Measurements from ENCODE around the gene ADD1.
"Not testable (repeated sequence)": the region's sequence is repeated elsewhere in the genome, so short reads cannot be mapped to it uniquely, and the experiment has no call there.

ADD1 gene

GRCh38 chr4:2898001-2898400 is 54.4 kb downstream of the ADD1 start:
- DNase-seq, result no peak

- no peak for DNase-seq
Measured at GRCh38 chr4:2900741-2901140, 57.1 kb downstream of the ADD1 start.

- DNase-seq, result no peak
Measured at GRCh38 chr4:2901186-2901585, 57.5 kb downstream of the ADD1 start.

GRCh38 chr4:2902126-2902525 is 58.5 kb downstream of the ADD1 start:
- DNase-seq, result peak; percentile 13

- DNase-seq, result no peak
Measured at GRCh38 chr4:2905544-2905943, 61.9 kb downstream of the ADD1 start.

- DNase-seq, result no peak
Measured at GRCh38 chr4:2906218-2906617, 62.6 kb downstream of the ADD1 start.

- DNase-seq, result no peak
Measured at GRCh38 chr4:2907226-2907625, 63.6 kb downstream of the ADD1 start.

- no peak for DNase-seq
Measured at GRCh38 chr4:2907706-2908293, 64.2 kb downstream of the ADD1 start.

GRCh38 chr4:2908686-2909085 is 65.0 kb downstream of the ADD1 start:
- no peak for DNase-seq

- no peak for DNase-seq
Measured at GRCh38 chr4:2909583-2909982, 65.9 kb downstream of the ADD1 start.

GRCh38 chr4:2910409-2910808 is 66.8 kb downstream of the ADD1 start:
- DNase-seq, result no peak

GRCh38 chr4:2911868-2912267 is 68.2 kb downstream of the ADD1 start:
- no peak for DNase-seq

- no peak for DNase-seq
Measured at GRCh38 chr4:2913168-2913567, 69.5 kb downstream of the ADD1 start.

- no peak for DNase-seq
Measured at GRCh38 chr4:2914256-2915126, 70.8 kb downstream of the ADD1 start.

- no peak for DNase-seq
Measured at GRCh38 chr4:2915789-2916188, 72.1 kb downstream of the ADD1 start.

- DNase-seq, result not testable (repeated sequence)
Measured at GRCh38 chr4:2916696-2917095, 73.1 kb downstream of the ADD1 start.

GRCh38 chr4:2918300-2918699 is 74.7 kb downstream of the ADD1 start:
- not testable (repeated sequence) for DNase-seq

- not testable (repeated sequence) for DNase-seq
Measured at GRCh38 chr4:2918714-2919113, 75.1 kb downstream of the ADD1 start.

- DNase-seq, result peak; percentile 82
Measured at GRCh38 chr4:2922453-2923101, 78.9 kb downstream of the ADD1 start.

- DNase-seq, result no peak
Measured at GRCh38 chr4:2923141-2923551, 79.5 kb downstream of the ADD1 start.

- DNase-seq, result no peak
Measured at GRCh38 chr4:2923668-2924173, 80.1 kb downstream of the ADD1 start.

GRCh38 chr4:2924286-2924685 is 80.6 kb downstream of the ADD1 start:
- no peak for DNase-seq

GRCh38 chr4:2924765-2925301 is 81.2 kb downstream of the ADD1 start:
- no peak for DNase-seq

GRCh38 chr4:2925496-2925895 is 81.9 kb downstream of the ADD1 start:
- no peak for DNase-seq

All from hematopoietic multipotent progenitor cell treated with erythropoietin and hydrocortisone succinate and interleukin-3 and kit ligand, for 8 days (in vitro differentiated cells).